Measurements from ENCODE around the gene LRRC49.
"Not testable (repeated sequence)": the region's sequence is repeated elsewhere in the genome, so short reads cannot be mapped to it uniquely, and the experiment has no call there.

The LRRC49 gene

DNA sequence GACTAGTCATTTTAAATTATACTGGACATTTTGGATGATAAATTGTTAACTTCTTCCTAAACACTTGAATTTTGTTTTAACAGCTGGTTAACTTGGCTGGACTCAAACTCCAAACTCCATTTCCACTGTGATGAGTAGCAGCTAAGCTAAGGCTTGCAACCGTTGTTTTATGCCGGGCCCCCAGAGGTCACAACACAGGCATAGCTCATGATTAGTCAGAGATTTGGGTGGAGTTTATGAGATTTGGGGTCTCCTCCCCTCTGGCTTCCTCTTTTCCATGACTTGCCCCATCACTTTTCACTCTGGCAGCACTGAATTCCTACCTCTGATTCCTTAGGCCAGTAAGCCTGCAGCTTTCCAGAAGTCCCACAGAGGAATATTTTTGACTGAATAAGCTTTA lies 13.2 kb upstream of the LRRC49 start:
- peaks cover 43% of the 10 kb centered on the region for H3K27me3 Mint-ChIP-seq

DNA sequence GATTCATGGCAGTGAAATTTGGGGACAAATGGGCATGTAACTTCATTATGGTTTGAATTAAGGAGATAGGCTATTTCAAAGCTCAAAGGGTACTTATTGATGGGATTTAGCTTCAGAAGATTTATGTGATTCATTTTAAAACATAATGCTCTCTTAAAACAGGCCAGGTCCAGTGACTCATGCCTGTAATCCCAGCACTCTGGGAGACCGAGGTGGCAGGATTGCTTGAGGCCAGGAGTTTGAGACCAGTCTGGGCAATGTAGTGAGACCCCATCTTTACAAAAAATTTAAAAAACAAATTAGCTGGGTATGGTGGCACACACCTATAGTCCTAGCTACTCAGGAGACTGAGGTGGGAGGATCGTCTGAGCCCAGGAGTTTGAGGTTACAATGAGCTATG lies 11.8 kb upstream of the LRRC49 start:
- no peaks in the 10 kb centered on the region for H3K9me3 Mint-ChIP-seq

More for the DNA sequence above, 13.2 kb upstream of the LRRC49 start:
- H3K9me3 Mint-ChIP-seq = no peaks in the 10 kb centered on the region
- H3K4me1 Mint-ChIP-seq (ENCODE audit: low read depth) = no peaks in the 10 kb centered on the region
- H3K27ac Mint-ChIP-seq = no peak overlapping the region
- no peaks in the 10 kb centered on the region for H3K36me3 Mint-ChIP-seq (ENCODE audit: low read depth)
- no peak overlapping the region for H3K4me3 Mint-ChIP-seq

DNA sequence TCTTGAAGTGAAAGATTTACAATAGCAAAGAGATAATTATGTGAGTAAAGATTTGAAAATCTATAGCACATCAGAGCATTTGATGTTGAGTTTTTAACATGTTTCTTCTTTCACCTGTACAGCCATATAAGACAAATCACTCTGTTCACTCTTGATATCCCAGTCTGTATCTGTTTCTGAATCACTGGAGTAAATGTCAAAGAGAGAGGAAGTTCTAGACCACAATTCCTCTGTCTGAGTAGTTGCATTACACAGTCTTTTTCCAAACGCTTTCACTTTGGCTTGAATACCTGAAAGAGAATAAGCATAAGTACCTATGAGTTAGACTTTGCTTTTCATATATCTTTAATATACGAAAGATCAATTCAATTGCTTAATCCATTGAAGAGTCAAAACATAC lies 10.3 kb upstream of the LRRC49 start:
- Mint-ChIP-seq H3K9me3 (no peaks in the 10 kb centered on the region), H3K4me1 (ENCODE audit: low read depth) (no peaks in the 10 kb centered on the region), H3K27ac (no peak overlapping the region), H3K36me3 (ENCODE audit: low read depth) (no peaks in the 10 kb centered on the region), H3K4me3 (no peak overlapping the region), H3K27me3 (peaks cover 43% of the 10 kb centered on the region)

More for the DNA sequence above, 11.8 kb upstream of the LRRC49 start:
- no peaks in the 10 kb centered on the region for H3K36me3 Mint-ChIP-seq (ENCODE audit: low read depth)
- no peak overlapping the region for H3K4me3 Mint-ChIP-seq
- H3K27me3 Mint-ChIP-seq = peaks cover 46% of the 10 kb centered on the region
- no peak overlapping the region for H3K27ac Mint-ChIP-seq
- no peaks in the 10 kb centered on the region for H3K4me1 Mint-ChIP-seq (ENCODE audit: low read depth)

DNA sequence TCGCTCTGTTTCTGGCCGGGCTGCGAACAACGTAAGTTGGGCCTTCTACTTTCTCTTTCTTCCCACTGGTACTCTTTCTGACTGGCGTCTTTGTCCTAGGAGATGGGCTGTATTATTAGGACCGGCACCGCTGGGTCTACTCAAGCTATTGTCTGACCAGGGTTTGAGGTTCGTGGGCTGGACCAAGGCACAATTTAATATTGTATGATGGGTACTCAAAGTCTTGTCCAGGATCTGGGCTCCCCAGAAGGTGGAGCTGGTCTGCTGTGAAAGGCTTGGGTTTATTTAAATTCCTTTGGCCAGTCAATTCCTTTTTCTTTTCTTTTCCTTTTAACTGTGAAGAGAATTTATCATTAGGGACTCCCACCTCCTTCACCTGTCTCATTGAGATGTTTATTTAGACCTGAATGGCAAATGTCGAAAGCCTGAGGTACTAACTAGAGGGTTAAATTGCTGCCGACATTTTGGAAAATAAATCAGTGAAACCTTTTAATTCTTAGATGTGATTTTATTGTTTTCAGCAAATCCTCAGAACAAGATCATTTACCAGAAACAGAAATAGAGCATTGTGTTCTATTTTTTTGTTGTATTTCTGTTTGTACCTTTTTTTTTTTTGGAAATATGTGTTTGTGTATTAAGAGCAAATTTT lies 410 bp downstream of the LRRC49 start:
- Mint-ChIP-seq H3K27me3 (peaks cover 80% of the 10 kb centered on the region), H3K4me1 (ENCODE audit: low read depth) (peaks cover 11% of the 10 kb centered on the region), H3K9me3 (no peaks in the 10 kb centered on the region), H3K27ac (peak overlapping the region; percentile 91), H3K36me3 (ENCODE audit: low read depth) (no peaks in the 10 kb centered on the region), H3K4me3 (peak overlapping the region; percentile 91)

- Mint-ChIP-seq H3K4me3 (no peak overlapping the region), H3K27ac (no peak overlapping the region), H3K9me3 (peaks cover 2% of the 10 kb centered on the region), H3K36me3 (ENCODE audit: low read depth) (no peaks in the 10 kb centered on the region), H3K27me3 (peaks cover 18% of the 10 kb centered on the region), H3K4me1 (ENCODE audit: low read depth) (no peaks in the 10 kb centered on the region)
Measured at GRCh38 chr15:70902107-70902506, 9.5 kb downstream of the LRRC49 start.

- peaks cover 9% of the 10 kb centered on the region for H3K27me3 Mint-ChIP-seq
- no peak overlapping the region for H3K4me3 Mint-ChIP-seq
- peaks cover 12% of the 10 kb centered on the region for H3K9me3 Mint-ChIP-seq
- no peaks in the 10 kb centered on the region for H3K4me1 Mint-ChIP-seq (ENCODE audit: low read depth)
- no peak overlapping the region for H3K27ac Mint-ChIP-seq
- no peaks in the 10 kb centered on the region for H3K36me3 Mint-ChIP-seq (ENCODE audit: low read depth)
Measured at GRCh38 chr15:70906842-70907241, 14.2 kb downstream of the LRRC49 start.

- peaks cover 12% of the 10 kb centered on the region for H3K9me3 Mint-ChIP-seq
- no peaks in the 10 kb centered on the region for H3K4me1 Mint-ChIP-seq (ENCODE audit: low read depth)
- H3K27ac Mint-ChIP-seq = no peak overlapping the region
- peaks cover 9% of the 10 kb centered on the region for H3K27me3 Mint-ChIP-seq
- no peak overlapping the region for H3K4me3 Mint-ChIP-seq
- H3K36me3 Mint-ChIP-seq (ENCODE audit: low read depth) = no peaks in the 10 kb centered on the region
Measured at GRCh38 chr15:70907784-70908471, 15.3 kb downstream of the LRRC49 start.

GRCh38 chr15:70910958-70911357 lies 18.3 kb downstream of the LRRC49 start:
- H3K9me3 Mint-ChIP-seq = peaks cover 12% of the 10 kb centered on the region
- H3K27ac Mint-ChIP-seq = no peak overlapping the region
- no peak overlapping the region for H3K4me3 Mint-ChIP-seq
- peaks cover 9% of the 10 kb centered on the region for H3K27me3 Mint-ChIP-seq
- no peaks in the 10 kb centered on the region for H3K36me3 Mint-ChIP-seq (ENCODE audit: low read depth)
- no peaks in the 10 kb centered on the region for H3K4me1 Mint-ChIP-seq (ENCODE audit: low read depth)

DNA sequence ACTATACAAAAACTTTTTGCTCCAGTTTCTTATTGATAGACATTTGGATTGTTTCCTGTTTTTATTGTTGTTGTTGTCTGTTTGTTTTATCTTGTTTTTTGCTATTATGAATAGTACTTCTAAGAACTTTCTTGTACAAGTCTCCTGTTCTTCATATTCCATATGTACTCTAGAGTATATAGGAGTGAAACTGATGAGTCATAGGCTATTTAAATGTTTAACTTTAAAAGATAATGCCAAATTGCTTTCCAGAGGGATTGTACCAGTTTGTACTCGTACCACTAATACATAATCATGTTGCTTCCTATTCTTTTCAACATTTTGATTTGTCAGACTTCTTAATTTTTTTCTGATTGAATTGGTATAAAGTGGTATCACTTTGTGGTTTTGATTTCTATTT lies 19.6 kb downstream of the LRRC49 start:
- H3K4me1 Mint-ChIP-seq (ENCODE audit: low read depth) = no peaks in the 10 kb centered on the region
- H3K27ac Mint-ChIP-seq = no peak overlapping the region
- H3K27me3 Mint-ChIP-seq = peaks cover 4% of the 10 kb centered on the region
- H3K9me3 Mint-ChIP-seq = peaks cover 9% of the 10 kb centered on the region
- H3K36me3 Mint-ChIP-seq (ENCODE audit: low read depth) = no peaks in the 10 kb centered on the region
- no peak overlapping the region for H3K4me3 Mint-ChIP-seq

DNA sequence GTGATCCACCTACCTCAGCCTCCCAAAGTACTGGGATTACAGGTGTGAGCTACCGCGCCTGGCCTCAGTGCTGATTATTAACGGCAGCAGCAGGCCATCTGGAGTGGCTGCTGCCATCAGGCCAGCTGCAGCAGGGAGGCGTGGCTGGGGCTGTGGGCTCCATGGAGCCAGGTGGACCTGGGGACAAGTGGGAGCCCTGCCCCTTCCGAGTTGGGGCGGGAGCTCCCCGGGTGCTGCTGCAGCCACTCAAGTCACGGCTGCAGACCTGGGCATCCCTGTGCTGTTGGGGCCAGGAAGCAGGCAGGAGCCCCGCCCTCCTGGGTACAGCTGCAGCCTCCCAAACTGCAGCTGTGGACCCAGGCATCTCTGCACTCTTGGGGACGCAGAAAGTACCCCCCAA lies 23.9 kb downstream of the LRRC49 start:
- Mint-ChIP-seq H3K36me3 (ENCODE audit: low read depth) (no peaks in the 10 kb centered on the region), H3K9me3 (peaks cover 3% of the 10 kb centered on the region), H3K4me1 (ENCODE audit: low read depth) (no peaks in the 10 kb centered on the region), H3K27me3 (peaks cover 8% of the 10 kb centered on the region), H3K27ac (no peak overlapping the region), H3K4me3 (no peak overlapping the region)

DNA sequence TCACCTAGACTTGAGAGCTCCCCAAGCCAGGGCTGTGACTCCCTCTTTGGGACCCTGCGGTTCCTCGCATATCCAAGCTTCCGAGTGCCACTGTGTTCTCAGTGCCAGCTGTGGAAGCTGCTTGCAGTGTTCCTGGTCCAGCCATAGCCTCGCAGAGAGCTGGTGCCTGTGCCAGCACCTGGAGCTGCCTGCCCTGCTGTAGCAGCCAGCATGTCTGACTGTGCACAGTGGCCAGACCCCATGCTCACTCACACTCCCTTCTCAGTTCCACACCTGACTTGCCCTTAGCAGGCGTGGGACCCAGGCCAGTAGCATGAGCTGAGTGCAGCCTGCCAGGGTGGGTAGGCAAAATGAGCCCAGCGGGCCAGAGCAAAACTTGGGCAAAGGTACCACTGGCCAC lies 25.3 kb downstream of the LRRC49 start:
- H3K9me3 Mint-ChIP-seq = peaks cover 8% of the 10 kb centered on the region
- no peak overlapping the region for H3K27ac Mint-ChIP-seq
- H3K27me3 Mint-ChIP-seq = peaks cover 16% of the 10 kb centered on the region
- H3K36me3 Mint-ChIP-seq (ENCODE audit: low read depth) = no peaks in the 10 kb centered on the region
- no peak overlapping the region for H3K4me3 Mint-ChIP-seq
- no peaks in the 10 kb centered on the region for H3K4me1 Mint-ChIP-seq (ENCODE audit: low read depth)

DNA sequence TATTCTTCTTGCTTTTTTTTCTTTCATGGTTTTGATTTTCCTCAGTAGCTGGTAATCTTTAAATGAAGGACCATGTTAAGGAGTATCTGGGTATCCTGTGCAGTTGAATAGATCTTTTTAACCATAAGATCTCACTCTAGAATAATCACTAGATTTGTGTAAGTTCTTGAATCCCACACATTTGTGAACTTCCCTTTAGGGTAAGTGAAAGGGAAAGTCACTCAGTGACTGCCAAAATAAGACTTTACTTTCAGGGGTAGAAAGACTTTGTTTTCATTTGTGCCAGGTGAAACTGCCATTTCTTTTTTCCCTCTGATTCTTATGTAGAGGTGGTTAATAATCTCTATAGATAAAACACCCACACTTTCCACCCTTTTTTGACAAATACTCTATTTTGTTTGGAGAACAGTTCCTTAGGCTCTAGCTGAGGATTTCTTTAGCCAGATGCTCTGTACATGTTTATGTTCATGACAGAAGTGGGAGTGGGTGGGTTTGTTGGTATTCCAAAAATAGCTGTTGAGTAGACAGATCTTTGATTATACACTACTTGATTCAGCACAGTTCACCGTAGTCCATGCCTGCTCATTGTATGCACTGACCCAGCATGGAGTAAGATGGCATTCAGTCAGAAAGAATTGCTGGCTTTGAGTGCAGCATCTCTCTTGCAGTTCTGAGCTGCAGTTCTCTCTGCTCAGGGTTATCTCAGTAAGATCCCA lies 28.5 kb downstream of the LRRC49 start:
- Mint-ChIP-seq H3K36me3 (ENCODE audit: low read depth) (no peaks in the 10 kb centered on the region), H3K27ac (no peak overlapping the region), H3K27me3 (peaks cover 35% of the 10 kb centered on the region), H3K4me1 (ENCODE audit: low read depth) (no peaks in the 10 kb centered on the region), H3K4me3 (no peak overlapping the region), H3K9me3 (peaks cover 8% of the 10 kb centered on the region)

DNA sequence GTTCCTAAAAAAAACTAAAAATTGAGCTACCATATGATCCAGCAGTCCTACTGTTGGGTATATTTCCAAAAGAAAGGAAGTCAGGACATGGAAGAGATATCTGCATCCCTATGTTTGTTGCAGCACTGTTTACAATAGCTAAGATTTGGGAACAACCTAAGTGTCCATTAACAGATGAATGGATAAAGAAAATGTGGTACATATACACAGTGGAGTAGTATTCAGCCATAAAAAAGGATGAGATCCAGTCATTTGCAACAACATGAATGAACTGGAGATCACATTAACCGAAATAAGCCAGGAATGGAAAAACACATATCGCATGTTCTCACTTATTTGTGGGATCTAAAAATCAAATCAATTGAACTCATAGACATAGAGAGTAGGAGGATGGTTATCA lies 29.5 kb downstream of the LRRC49 start:
- no peak overlapping the region for H3K27ac Mint-ChIP-seq
- H3K4me1 Mint-ChIP-seq (ENCODE audit: low read depth) = no peaks in the 10 kb centered on the region
- H3K4me3 Mint-ChIP-seq = no peak overlapping the region
- H3K9me3 Mint-ChIP-seq = peaks cover 8% of the 10 kb centered on the region
- H3K36me3 Mint-ChIP-seq (ENCODE audit: low read depth) = no peaks in the 10 kb centered on the region
- peaks cover 41% of the 10 kb centered on the region for H3K27me3 Mint-ChIP-seq

DNA sequence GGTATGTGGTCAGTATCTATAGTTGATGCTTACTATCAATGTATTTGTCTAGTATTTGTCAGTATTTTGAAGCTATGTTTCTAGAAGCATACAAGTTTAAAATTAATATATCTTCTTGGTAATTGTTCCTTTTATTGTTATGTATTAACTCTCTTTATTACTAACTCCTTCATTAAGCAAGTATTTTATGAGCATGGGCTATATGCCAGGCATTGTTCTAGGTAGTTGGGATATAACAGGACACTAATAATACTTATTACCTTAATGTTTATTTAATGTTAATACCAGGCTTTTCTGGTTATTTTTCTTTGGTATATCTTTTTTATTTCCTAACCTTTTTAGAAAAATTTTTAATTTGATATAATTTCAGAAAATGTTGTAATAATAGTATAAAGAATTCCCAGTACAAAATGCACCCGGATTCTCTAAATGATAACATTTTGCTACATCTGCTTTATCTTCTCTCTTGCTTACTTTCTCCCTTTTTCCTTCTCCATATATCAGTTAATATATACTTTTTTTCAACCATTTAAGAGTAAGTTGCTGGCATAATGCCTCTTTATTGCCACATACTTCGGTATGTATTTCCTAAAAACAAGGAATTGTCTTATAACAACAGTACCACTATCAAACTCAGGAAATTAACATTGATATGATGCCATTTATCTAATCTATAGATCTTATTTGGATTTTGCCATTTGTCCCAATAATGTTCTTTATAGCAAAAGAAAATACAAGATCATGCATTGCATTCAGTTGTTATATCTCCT lies 30.9 kb downstream of the LRRC49 start:
- Mint-ChIP-seq H3K9me3 (peaks cover 7% of the 10 kb centered on the region), H3K27me3 (peaks cover 45% of the 10 kb centered on the region), H3K36me3 (ENCODE audit: low read depth) (no peaks in the 10 kb centered on the region), H3K4me1 (ENCODE audit: low read depth) (no peaks in the 10 kb centered on the region), H3K27ac (no peak overlapping the region), H3K4me3 (no peak overlapping the region)

DNA sequence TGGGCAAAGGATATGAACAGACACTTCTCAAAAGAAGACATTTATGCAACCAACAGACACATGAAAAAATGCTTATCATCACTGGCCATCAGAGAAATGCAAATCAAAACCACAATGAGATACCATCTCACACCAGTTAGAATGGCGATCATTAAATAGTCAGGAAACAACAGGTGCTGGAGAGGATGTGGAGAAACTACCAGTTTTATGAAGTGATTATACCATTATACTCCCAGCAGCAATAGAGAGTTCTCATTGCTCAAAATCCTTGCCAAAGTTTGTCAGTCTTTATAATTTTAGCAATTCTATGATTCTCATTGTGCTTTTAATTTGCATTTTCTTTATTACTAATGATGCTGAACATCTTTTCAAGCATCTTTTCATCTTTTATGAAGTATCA lies 34.3 kb downstream of the LRRC49 start:
- H3K9me3 Mint-ChIP-seq; H3K4me3 Mint-ChIP-seq; H3K27ac Mint-ChIP-seq; H3K4me1 Mint-ChIP-seq (ENCODE audit: low read depth); H3K36me3 Mint-ChIP-seq (ENCODE audit: low read depth): not testable (repeated sequence)
- peaks cover 47% of the 10 kb centered on the region for H3K27me3 Mint-ChIP-seq
